Smooth muscle cell (in vitro differentiated cells): Measurements from ENCODE around the gene WWC1. TPM values are rescaled to one million over a fixed set of nuclear protein-coding genes. Genes with fewer than 3 reads are reported as not detected.

Experiments used
- DNase-seq: peaks from one replicate; lab custom pipeline; 2025; ENCODE audit not compliant: unreplicated experiment; lab: John Stamatoyannopoulos, UW
- H2AFZ ChIP-seq: fragments of 200-600 bp; sonication (generic); 2 replicates; pipeline ENCODE4 v1.6.0; 2016; ENCODE audit warnings: antibody characterized with exemption, low read depth, mild to moderate bottlenecking
- H3F3A ChIP-seq: fragments of 200-600 bp; sonication (generic); 2 replicates; pipeline ENCODE4 v1.6.0; 2017; ENCODE audit warnings: antibody characterized with exemption, low read depth
- H3K27ac ChIP-seq: fragments of 200-600 bp; sonication (generic); 2 replicates; pipeline ENCODE4 v1.5.1; 2016; ENCODE audit warnings: low read depth, mild to moderate bottlenecking
- H3K27me3 ChIP-seq: fragments of 200-600 bp; sonication (generic); 2 replicates; pipeline ENCODE4 v1.6.1; 2016; ENCODE audit warnings: low read depth, mild to moderate bottlenecking
- H3K36me3 ChIP-seq: fragments of 200-600 bp; sonication (generic); 2 replicates; pipeline ENCODE4 v1.5.1; 2016; ENCODE audit warnings: low read depth
- H3K4me1 ChIP-seq: fragments of 200-600 bp; sonication (generic); 2 replicates; pipeline ENCODE4 v1.5.1; 2016; ENCODE audit warnings: low read depth
- H3K4me2 ChIP-seq: fragments of 200-600 bp; sonication (generic); 2 replicates; pipeline ENCODE4 v1.6.0; 2016; ENCODE audit warnings: mild to moderate bottlenecking
- H3K4me3 ChIP-seq: fragments of 200-600 bp; sonication (generic); 2 replicates; pipeline ENCODE4 v1.5.1; 2016; ENCODE audit warnings: mild to moderate bottlenecking
- H3K79me2 ChIP-seq: fragments of 200-600 bp; sonication (generic); 2 replicates; pipeline ENCODE4 v1.6.0; 2016; ENCODE audit warnings: low read depth, mild to moderate bottlenecking
- H3K9ac ChIP-seq: fragments of 200-600 bp; sonication (generic); 2 replicates; pipeline ENCODE4 v1.6.0; 2016; ENCODE audit warnings: low read depth
- H3K9me3 ChIP-seq: fragments of 200-600 bp; sonication (generic); replicated peaks from 2 replicates; pipeline ENCODE4 v1.5.1; 2016; ENCODE audit warnings: low read depth
- H4K20me1 ChIP-seq: fragments of 200-600 bp; sonication (generic); 2 replicates; pipeline ENCODE4 v1.6.0; 2016; ENCODE audit warnings: low read depth
- WGBS: methylation state at CpG from one replicate; pipeline ENCODE4 v1.1.7; 2016; ENCODE audit warnings: low lambda C conversion rate; 5-methylcytosine and 5-hydroxymethylcytosine counted together
- polyA plus RNA-seq: library from polyadenylated mRNA; unstranded; fragments of >200 nt; fragmentation: Nextera tagmentation; extraction: Ambion mirVana; gene quantifications from 2 replicates; pipeline ENCODE4 v1.2.1, GENCODE V29; 2016
- total RNA-seq: library from RNA; depleted of rRNA; stranded (reverse); fragments of >200 nt; gene quantifications from 2 replicates; pipeline ENCODE4 v1.2.3, GENCODE V29; 2014
- TF ChIP-seq, protein P1 (sequence below): fragments of 200-600 bp; sonication (generic); IDR thresholded peaks from 2 replicates; pipeline ENCODE4 v1.5.1; 2017; ENCODE audit warnings: borderline replicate concordance, mild to moderate bottlenecking, antibody characterized with exemption; ENCODE audit not compliant: insufficient read depth, poor library complexity, severe bottlenecking

The WWC1 gene
- total RNA-seq, result 3.7 and 4.5 TPM in 2 replicates
- 6.3 and 7.5 TPM in 2 replicates for polyA plus RNA-seq

DNA sequence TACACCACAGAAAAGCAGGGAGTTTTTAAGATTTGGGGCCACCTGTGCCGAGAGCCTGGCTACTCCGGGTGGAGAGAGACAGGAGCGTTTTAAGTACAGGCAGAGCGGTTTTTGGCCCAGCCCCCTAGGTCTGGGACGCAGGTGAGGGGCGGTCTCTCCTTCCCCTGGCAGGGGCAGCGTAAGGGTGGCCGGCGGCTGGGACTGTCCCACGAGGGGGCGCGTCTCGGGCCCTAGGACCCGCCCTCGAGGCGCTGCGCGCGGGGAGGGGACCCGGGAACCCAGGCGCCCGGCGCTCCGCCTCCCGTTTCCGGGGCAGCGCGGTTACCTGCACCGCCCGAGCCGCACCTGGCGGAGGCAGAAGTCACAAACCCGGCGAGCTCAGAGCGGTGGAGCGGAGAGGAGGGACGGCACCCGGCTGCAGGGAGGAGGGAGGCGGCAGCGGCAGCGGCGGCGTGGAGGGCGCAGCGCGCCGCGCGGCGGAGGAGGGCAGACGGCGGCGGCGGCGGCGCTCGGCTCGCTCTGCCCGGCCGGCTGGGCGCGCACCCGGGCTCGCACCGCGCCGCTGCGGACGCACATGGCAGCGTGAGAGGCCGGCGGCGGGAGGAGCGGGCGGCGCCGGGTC is at the start of gene WWC1:
Gene WWC1, plus strand, starts transcription at position 304 of the 622 bp plus-strand sequence. CDS start 508 bp downstream, outside the sequence.
- peak within 1 kb of the TSS; percentile 67 for H3K4me3 ChIP-seq
- no peaks in the 10 kb centered on the region for H4K20me1 ChIP-seq
- no peaks in the 10 kb centered on the region for H3K9me3 ChIP-seq
- peak within 1 kb of the TSS; percentile 85 for H2AFZ ChIP-seq
- peak within 1 kb of the TSS; percentile 43 for H3K9ac ChIP-seq
- WGBS, result under 1% methylated on average over 35 of the region's 77 CpGs
- peaks cover 14% of the 10 kb centered on the region for H3K79me2 ChIP-seq
- TF ChIP-seq, protein P1, sequence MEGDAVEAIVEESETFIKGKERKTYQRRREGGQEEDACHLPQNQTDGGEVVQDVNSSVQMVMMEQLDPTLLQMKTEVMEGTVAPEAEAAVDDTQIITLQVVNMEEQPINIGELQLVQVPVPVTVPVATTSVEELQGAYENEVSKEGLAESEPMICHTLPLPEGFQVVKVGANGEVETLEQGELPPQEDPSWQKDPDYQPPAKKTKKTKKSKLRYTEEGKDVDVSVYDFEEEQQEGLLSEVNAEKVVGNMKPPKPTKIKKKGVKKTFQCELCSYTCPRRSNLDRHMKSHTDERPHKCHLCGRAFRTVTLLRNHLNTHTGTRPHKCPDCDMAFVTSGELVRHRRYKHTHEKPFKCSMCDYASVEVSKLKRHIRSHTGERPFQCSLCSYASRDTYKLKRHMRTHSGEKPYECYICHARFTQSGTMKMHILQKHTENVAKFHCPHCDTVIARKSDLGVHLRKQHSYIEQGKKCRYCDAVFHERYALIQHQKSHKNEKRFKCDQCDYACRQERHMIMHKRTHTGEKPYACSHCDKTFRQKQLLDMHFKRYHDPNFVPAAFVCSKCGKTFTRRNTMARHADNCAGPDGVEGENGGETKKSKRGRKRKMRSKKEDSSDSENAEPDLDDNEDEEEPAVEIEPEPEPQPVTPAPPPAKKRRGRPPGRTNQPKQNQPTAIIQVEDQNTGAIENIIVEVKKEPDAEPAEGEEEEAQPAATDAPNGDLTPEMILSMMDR, result peak; percentile 35
- peak within 1 kb of the TSS; percentile 93 for H3K4me2 ChIP-seq
- H3K27me3 ChIP-seq, result no peaks in the 10 kb centered on the region
- no peaks in the 10 kb centered on the region for H3K36me3 ChIP-seq
- H3F3A ChIP-seq, result peaks cover 6% of the 10 kb centered on the region
- peak; percentile 9 for DNase-seq
- H3K4me1 ChIP-seq, result peaks cover 13% of the 10 kb centered on the region
- no peak within 1 kb of the TSS for H3K27ac ChIP-seq

DNA sequence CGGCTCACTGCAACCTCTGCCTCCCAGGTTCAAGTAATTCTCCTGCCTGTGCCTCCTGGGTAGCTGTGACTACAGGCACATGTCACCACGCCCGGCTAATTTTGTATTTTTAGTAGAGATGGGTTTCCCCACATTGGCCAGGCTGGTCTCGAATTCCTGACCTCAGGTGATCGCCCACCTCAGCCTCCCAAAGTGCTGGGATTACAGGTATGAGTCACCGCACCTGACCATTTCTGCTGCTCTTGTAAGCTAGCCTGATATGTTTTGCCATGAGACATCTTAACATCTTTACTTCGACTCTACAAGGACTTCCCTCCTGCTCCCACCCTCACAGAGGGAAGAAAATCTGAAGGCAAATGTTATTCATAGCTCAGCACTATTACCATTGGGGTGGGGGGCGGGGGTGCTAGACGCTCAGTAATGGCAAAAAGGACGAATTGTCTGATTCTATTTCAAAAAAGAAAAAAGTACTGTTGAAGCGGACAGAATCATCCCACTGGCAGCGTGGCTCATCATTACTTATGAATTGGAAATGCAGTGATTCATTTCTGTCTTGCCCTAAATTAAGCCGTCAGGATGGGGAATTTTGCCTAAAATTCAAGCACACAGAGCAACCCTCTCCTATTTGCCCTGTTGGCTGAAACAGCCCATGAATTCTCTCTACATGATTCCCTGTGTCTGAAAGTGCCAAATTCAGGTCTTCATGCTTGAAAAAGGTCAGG is 46.4 kb upstream of the WWC1 start:
- Histone ChIP-seq H3K4me2 (no peak overlapping the region), H3K79me2 (no peaks in the 10 kb centered on the region), H3K9me3 (no peaks in the 10 kb centered on the region), H3K27ac (no peak overlapping the region), H2AFZ (no peak overlapping the region), H3K27me3 (no peaks in the 10 kb centered on the region), H3K36me3 (no peaks in the 10 kb centered on the region), H4K20me1 (no peaks in the 10 kb centered on the region), H3K9ac (no peak overlapping the region), H3F3A (no peaks in the 10 kb centered on the region), H3K4me3 (no peak overlapping the region), H3K4me1 (no peaks in the 10 kb centered on the region)
- TF ChIP-seq, protein P1, result no peak
- WGBS, result 80% methylated on average over 13 of the region's 13 CpGs
- DNase-seq, result no peak

DNA sequence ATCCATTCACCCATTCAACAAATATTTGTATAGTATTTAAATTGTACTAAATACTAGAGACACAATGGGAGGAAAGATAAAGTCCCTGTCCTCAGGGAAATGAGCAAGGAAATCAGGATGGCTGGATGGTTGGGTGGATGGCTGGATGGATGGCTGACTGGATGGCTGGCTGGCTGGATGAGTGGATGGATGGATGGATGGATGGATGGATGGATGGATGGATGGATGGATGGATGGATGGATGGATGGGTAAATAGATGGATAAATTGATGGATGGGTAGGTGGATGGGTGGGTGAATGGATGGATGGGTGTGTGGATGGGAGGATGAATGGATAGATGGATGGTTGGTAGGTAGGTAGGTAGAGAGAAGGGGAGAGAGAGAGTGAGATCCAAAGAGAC is 41.5 kb upstream of the WWC1 start:
- Histone ChIP-seq H3K36me3 (no peaks in the 10 kb centered on the region), H3K79me2 (no peaks in the 10 kb centered on the region), H3K4me3 (no peak overlapping the region), H3K4me1 (peaks cover 6% of the 10 kb centered on the region), H4K20me1 (no peaks in the 10 kb centered on the region), H3K9me3 (no peaks in the 10 kb centered on the region), H3K27ac (no peak overlapping the region), H3F3A (no peaks in the 10 kb centered on the region), H3K4me2 (no peak overlapping the region), H2AFZ (no peak overlapping the region), H3K27me3 (no peaks in the 10 kb centered on the region), H3K9ac (no peak overlapping the region)
- TF ChIP-seq, protein P1, result no peak
- no peak for DNase-seq

DNA sequence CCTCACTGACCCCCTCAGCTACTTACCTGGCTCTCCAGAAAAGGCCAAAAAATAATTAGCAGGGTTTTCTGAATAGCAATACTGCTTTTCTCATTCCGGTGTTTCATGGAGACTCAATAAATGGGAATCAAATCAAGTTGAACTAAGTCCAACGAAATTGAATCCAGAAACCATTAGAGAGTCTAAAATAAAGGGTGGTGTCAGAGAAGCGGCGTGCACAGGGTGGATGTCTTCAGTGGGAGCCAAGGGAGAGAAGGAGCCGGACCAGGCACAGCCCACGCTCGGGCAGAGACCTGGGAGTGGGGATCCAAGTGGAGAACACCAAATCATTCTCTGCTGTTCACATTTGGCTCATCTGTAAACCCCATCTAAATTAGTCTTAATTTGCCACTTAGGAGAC is 40.2 kb upstream of the WWC1 start:
- Histone ChIP-seq H3K27me3 (no peaks in the 10 kb centered on the region), H3K27ac (no peak overlapping the region), H3K4me3 (no peak overlapping the region), H3K9ac (no peak overlapping the region), H3F3A (no peaks in the 10 kb centered on the region), H3K79me2 (no peaks in the 10 kb centered on the region), H3K4me2 (no peak overlapping the region), H3K9me3 (no peaks in the 10 kb centered on the region), H3K36me3 (no peaks in the 10 kb centered on the region), H2AFZ (no peak overlapping the region), H4K20me1 (no peaks in the 10 kb centered on the region), H3K4me1 (peaks cover 6% of the 10 kb centered on the region)
- TF ChIP-seq, protein P1, result no peak
- 80% methylated on average over 7 of the region's 7 CpGs for WGBS
- DNase-seq, result no peak
